ENCODE results near the gene NR1D2. TPM values are rescaled to one million over a fixed set of nuclear protein-coding genes. Genes with fewer than 3 reads are reported as not detected.

The NR1D2 gene
- total RNA-seq, 1 donor from 2014 or later, result 6.1 TPM

- no peak overlapping the region for H3K4me3 ChIP-seq (ENCODE audit: low read depth, low read length)
- TF ChIP-seq CTCF (conservative IDR thresholded peaks at IDR 0.05; ENCODE audit: low read depth, low read length), result no peak
- no peak for DNase-seq (ENCODE audit: low read depth)
These were observed 46.2 kb downstream of the NR1D2 start for GRCh38 chr3:23991306-23991682.

DNA sequence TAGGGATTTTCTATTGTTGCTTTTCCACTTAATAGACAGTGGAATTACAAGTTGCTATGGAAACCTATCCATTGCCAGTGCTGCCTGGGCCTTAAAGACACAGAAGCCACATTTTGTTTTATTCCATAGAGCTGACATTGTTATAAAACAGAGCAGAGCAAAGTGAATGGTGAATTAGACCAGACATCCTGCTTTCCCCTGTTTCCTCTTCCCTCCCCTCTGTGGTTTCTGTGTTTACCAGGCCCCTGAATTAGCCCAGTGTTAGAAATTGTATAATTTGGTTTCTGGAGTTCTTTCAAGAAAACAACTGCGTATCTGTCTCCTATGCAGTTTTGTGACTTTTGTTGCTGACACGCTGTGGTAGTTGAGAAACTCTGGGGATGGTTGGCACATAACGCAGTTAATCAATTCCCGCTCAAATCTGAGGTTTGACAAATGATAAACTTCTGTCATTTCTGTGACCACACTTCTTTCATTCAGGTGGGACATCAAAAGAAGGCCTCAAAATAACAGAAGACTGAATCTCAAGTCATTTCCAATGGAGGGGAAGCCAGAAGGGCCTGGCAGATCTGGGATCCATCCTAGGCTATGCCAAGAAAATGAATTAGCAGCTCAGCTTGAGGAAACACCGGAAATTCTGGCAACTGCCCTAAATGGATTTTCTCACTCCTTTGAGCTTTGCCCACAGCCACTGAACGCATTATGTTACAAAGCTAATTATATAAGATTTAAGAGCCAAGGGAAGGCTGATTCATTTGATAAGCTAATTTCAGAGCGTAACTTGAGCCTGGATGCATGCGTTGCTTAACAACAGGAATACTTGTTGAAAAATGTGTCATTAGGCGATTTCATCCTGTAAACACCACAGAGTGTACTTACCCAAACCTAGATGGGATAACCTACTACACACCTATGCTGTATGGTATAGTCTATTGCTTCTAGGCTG is 46.9 kb downstream of the NR1D2 start:
- no peak for DNase-seq (ENCODE audit: low read depth)
- H3K4me3 ChIP-seq (ENCODE audit: low read depth, low read length), result no peak overlapping the region
- no peak for TF ChIP-seq CTCF (conservative IDR thresholded peaks at IDR 0.05; ENCODE audit: low read depth, low read length)

DNA sequence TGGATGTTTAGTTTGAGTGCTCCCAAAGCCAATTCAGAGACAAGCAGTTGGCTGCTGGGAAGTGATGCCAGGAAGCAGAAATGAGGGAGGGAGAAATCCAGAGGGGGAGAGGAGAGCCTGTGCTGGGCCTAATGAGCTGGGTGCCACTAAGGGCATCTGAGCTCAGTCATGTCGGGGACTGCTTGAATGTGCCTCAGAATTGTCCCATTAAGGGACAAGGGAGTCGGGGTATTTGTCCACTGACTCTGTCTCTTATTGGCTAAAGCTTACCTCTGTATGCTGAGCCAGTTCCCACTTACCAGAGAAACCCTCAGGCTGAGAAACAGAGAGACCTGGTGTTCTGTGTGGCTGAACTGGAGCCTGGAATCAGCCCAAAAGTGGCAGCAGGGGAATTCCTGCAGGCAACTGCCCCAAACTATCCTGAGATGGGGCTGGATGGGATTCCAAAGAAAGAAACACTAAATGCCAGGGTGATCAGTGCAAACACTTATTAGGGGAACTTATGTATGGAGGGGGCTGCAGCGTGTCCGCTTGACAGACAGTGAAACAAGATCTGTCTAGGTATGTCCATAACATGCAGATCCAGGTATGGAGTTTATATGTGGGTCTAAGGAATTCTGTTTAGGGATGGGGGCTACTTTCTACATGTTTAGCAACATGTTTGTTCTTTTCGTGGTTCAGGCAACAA is 48.6 kb downstream of the NR1D2 start:
- no peak overlapping the region for H3K4me3 ChIP-seq (ENCODE audit: low read depth, low read length)
- TF ChIP-seq CTCF (conservative IDR thresholded peaks at IDR 0.05; ENCODE audit: low read depth, low read length), result no peak
- DNase-seq (ENCODE audit: low read depth), result no peak

- no peak for TF ChIP-seq CTCF (conservative IDR thresholded peaks at IDR 0.05; ENCODE audit: low read depth, low read length)
These were observed 49.1 kb downstream of the NR1D2 start for GRCh38 chr3:23994244-23994569.

DNA sequence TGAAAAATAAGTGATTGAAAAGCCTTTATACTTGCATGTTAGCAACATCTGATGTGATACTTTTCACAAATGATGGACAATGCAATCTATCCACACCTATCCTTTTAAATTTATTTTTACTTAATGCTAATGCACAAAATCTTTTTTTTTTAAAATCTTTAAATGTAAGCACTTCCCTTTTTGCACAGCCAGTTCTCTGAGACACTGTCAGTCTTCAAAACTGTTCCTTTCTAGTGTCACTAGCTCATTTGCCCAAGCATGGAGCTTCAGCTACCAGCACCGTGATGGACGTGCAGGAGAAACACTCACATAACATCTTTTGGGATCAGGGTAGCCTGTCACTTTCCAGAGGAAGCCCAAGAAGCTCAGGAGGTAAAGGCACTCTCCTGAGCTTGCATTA is 50.1 kb downstream of the NR1D2 start:
- H3K4me3 ChIP-seq (ENCODE audit: low read depth, low read length), result no peak overlapping the region
- DNase-seq (ENCODE audit: low read depth), result no peak
- no peak for TF ChIP-seq CTCF (conservative IDR thresholded peaks at IDR 0.05; ENCODE audit: low read depth, low read length)

More at GRCh38 chr3:23994244-23994569, 49.1 kb downstream of the NR1D2 start:
- no peak overlapping the region for H3K4me3 ChIP-seq (ENCODE audit: low read depth, low read length)
- no peak for DNase-seq (ENCODE audit: low read depth)

GRCh38 chr3:23996095-23996524 is 51.0 kb downstream of the NR1D2 start:
- no peak for DNase-seq (ENCODE audit: low read depth)
- no peak for TF ChIP-seq CTCF (conservative IDR thresholded peaks at IDR 0.05; ENCODE audit: low read depth, low read length)
- no peak overlapping the region for H3K4me3 ChIP-seq (ENCODE audit: low read depth, low read length)
